Stimulated activated CD4-positive, alpha-beta T cell treated with anti-CD3 and anti-CD28 coated beads, Interleukin-12 subunit alpha, Interleukin-12 subunit beta, amount 100 ng/mL, for 4 hours (primary cell): ENCODE results near the gene MPHOSPH9.

ENCODE experiments used
- DNase-seq: peaks from one replicate; pipeline ENCODE4 v3.0.0-alpha.2; 2020

The MPHOSPH9 gene

DNA sequence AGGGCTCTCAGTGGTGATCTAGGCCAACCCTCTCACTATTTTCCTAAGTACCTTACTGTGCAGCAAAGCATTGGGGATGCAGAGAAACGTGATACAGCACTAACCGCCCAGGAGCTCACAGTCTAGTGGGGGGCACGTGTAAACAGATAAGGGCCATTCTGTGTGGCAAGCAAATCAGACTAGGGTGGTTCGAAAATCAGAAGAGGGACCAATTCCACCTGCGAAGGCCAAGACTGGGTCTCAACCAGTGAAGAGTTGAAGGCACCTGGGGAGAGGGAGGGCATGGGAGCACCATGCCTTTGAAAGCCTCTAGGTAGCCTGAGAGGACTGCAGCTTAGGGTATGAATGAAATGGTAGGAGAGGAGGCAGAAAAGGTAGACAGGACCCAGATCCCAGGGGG, 84.3 kb downstream of the MPHOSPH9 start:
- no peak for DNase-seq

DNA sequence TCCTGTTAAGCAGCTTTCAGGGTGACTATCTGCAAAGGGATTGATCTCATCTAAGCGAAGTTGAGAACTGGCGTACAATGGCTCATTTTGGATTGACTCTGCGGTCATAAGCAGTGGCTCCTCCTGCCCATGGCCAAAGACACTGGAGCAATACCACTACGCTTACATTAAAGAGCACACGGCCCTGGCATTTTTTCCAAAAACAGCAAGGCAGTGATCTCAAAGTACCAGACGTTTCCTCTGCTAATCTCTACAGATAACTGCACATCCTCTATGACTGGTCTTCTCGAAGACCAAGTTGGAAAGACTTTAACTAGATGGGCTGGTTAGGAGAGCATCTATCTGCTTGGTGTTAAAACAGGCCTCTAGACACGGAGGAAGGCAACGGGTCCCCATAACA, 84.7 kb downstream of the MPHOSPH9 start:
- DNase-seq = no peak

DNA sequence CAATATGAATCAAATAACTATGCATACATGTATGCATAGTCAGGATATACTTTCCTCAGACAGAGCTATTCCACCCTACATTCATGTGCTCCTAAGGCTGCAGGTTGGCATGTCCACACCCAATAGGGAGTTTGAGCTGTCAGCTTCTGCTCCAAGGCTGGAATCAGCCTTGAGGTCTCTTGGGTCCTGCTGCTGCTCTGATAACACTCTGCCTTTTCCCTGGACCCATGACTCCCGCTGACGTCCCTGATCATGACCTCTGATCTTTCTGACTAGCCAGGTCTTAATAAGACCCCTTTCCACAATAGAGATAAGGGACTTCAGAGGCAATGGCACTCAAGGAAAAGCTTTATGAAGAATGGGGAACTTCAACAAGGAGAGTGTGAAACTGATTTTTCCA, 87.7 kb downstream of the MPHOSPH9 start:
- no peak for DNase-seq

DNA sequence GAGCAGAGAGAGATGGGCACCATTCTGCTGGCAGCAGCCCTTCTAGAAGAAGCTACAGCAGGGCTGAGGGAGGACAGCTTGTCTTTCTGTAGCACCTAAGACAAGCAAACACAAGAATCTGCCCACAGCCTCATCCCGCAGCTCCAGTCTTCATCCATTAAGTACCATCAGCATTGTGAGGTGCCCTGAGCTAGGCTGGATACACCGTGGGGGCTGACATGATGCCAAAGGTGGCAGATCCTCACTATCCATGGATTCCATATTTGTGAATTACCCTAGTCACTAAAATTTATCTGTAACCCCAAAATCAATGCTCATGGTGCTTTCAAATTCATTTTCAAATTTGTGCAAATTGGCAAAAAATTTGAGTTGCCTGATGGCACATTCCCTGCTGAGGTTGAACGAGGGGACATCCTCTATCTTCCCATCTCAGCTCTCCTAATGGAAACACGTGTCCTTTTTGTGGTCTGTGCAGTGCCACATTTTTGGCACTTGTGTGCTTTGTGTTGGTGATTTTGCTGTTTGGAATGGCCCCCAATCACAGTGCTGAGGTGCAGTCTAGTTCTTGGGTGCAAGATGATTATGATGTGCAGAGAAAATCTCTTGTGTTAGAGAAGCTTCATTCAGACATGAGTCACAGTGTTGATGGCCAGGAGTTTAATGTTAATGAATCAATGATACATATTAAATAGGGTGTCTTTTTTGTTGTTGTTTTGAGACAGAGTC, 89.0 kb downstream of the MPHOSPH9 start:
- DNase-seq = no peak

DNA sequence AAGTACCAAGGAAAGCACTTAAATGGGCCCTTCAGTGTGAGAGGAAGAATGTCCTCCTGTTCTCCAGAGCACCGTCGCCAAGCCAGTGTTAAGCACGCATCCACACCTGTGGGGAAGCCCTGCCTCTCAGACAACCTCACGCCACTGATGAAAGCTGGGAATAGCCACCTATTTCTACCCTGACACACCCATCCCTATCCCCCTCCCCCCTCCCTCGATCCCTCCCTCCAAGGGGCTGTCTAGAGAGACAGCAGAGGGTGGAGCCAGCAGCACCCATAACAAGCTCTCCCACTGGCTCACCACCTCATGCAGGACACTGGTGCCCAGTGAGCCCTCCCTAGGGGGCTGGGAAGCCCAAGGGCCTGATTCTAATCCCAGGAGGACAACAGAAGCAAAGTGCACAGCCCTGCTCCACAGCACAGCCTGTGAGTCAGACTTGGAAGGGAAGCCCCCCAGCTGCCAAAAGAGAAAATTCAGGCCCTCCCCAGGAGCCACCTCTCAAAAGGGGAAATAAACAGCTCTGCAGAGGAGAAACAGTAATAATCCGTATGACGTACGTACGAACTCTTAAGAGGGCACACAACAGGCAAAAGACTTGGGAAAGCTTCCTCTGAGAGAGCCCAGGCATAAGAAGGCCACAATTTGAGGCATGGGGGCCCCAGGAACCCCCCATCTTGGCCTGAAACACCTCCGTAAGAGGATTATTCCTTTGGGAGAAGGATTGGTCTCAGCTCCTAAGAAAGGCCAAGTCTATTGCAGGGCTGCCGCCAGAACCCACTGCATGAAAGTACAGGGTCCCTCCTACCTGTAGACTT, 89.8 kb downstream of the MPHOSPH9 start:
- no peak for DNase-seq

DNA sequence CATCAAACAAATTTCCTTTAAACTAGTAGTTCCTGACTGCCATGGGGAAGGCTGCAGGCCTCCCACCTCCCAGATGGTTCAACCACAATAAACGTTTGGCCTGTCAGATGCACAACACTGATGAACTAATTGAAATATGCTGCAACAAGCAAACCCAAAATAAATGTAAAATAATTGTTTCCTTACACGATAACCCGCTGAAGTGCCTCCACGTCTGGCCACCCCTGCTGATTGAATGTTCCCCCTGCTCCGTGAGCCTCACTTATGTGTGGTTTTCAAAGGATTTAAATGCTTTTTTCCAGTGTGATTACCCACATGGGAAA, 90.5 kb downstream of the MPHOSPH9 start:
- DNase-seq = no peak

DNA sequence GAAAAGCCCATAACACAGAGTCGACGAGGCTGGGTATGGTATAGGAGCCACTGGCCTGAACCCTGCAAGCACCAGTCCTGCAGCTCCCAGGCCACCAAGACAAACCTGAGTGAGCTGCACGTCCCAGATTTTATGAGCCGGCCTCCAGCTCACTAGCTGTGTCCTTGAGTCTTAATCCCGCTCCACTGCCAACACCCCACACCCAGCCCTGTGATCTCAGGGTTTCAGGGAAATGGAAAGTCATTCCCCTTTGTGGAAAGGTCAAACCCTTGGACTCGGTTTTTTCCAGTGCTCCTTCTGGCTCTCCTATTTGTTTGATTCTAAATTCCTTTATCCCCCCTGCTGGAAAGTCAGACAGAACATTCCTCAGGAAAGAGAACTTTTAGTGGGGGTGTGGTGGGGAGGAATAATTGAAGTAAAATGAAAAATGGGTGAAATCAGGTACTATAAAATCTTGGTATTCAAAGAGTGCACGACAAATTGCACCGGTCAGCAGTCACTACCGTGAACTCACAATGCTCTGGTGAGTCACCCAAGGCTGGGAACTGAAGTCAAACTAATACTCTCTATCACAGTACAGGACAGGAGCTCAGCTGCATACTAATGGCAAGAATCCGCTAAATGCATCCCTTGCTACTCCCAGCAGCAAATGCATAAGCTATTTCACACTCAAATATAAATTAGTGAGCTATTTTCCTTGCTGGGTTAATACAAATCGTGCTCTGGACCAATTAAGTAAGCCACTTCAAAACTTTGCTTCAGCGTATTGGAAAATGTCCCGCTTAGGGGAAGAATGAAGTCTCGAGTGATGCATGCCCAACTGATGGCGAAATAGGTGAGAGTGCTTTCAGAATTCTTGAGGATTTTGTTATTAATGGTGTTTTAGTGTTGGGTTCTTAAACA, 91.1 kb downstream of the MPHOSPH9 start:
- no peak for DNase-seq

DNA sequence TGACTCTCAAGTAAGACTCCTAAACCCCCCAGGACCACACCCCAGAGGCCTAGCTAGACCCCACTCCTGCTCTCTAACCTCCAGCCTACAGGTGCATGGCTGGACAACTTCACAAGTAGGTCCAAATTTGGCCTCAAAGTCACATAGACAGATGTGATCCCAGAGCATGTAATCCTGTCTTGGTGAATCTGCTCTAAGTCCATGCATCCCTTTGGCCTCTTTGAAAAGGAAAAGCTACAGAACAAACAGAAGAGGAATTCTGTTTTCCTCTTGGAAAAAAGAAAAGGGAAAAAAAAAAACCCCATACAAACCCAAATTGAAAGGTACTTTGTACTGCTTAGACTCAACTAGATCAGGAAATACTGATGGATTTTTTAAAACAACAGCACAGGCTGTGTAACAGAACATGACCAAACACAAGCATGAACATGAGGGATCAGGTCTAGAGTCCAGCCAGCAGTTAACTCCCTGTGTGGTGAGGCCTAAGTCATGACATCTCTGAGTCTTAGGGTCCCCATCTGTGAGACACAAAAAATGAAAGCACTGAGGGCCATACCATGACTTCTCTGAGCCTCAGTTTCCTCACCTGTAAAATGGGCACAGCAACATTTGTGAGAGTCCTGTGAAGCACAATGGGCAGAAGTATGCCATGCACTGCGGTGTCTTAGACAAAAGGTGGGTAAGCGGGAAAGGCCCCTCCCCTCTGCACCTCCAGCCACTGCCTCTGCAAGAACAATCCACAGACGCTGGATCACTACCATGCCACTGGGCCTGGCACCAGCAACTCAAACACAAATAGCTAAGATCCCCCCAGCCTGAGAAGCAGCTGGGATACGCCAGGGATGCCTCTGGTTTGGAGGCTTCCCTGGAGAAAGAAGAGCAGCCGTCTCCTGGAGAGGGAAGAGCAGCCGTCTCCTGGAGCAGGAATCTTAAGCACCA, 92.0 kb downstream of the MPHOSPH9 start:
- DNase-seq = no peak

DNA sequence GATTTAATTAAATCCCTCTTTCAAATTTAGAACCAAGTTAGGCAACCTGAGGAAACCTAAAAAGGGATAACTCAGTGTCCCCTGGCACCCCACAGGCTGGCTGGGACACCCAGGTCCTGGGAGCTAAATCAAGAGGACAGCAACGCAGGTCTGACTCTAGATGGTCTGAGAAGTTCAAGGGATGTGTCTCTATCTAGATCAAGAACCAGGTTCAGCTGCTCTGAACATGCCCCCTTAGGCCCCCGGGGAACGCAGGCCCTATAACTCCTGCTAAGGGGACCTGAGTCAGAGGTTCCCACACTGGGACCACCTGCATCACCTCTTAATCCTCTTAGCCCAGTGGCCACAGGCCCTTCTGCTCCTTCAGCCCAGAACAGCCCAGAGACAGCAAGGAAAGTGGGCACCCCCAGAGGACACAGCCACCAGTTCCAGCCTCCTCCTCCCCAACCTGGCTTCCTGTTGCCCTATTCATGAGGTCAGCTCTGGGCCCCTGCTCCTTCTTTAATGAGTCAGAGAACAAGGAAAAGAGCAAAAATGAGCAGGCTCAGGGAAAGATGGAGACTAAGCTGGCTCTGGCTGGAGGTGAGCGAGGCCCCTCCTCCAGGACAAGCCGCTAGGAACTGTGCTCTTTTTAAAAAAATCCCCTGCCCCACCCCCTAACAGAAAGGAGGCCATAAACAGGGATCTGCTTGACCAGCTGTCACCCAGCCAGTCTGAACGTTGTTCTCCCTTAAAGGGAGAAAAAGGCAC, 92.8 kb downstream of the MPHOSPH9 start:
- no peak for DNase-seq

DNA sequence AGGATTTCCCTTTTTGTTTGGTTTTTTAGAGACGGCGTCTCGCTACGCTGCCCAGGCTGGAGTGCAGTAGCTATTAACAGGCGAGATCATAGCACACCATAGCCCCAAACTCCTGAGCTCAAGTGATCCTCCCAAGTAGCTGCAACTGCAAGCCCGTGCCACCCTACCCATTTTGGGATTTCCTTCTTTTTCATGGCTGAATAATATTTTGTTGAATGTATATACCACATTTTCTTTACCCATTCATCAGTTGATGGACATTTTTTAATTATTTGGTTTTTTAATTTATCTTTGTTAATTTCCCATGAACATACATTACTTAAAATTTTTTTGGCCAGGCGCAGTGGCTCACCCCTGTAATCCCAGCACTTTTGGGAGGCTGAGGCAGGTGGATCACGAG, 97.3 kb downstream of the MPHOSPH9 start:
- no peak for DNase-seq

DNA sequence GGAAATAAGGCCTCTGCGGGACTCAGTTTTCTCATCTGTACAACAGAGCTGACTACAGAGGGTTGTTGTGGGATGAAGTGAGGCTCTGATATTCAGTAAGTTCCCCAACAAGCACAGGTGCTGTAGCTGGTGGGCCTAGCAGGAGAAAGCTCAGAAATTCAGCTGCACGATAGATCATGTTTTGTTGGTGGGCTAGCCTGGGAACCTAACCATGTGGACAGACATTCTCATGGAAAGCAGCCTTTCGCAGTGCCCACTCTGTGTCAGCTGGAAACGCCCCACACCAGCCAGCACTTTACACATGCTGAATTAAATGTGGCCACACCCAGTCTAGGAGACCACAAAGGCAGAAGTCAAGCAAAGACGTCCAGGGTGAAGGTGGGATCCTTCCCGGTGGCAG, 98.1 kb downstream of the MPHOSPH9 start:
- no peak for DNase-seq

DNA sequence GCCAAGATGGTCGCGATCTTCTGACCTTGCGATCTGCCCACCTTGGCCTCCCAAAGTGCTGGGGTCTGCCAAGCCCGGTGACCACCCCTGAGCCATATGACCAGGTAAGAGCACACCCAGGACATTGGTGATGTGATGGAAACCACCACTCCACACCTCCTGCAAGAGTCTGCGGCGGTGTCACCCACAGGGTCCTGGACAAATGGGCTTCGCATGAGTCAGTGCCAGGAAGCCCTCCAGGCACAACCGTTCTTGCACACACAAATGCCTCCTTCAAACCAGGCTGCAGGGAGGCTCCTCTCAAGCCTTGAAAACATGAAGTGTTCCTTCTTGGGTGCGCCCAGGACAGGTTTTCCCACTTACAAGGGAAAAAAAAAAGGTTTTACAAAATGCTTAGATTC, 98.7 kb downstream of the MPHOSPH9 start:
- no peak for DNase-seq

DNA sequence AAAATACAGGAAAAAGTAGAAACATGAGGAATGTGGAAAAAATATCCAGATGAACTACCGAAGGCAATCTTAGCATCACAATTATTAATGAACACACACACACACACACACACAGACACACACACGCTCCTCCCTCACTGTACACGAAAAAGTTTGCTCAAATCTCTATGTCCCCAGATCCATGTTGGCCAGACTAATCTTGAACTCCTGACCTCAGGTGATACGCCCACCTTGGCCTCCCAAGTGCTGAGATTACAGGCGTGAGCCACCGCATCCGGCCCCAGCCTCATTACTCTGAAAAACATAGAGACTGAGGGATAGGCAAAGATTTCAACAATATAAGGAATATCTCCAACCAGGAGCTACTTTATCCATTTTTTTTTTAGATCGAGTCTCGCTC, 99.2 kb downstream of the MPHOSPH9 start:
- no peak for DNase-seq

DNA sequence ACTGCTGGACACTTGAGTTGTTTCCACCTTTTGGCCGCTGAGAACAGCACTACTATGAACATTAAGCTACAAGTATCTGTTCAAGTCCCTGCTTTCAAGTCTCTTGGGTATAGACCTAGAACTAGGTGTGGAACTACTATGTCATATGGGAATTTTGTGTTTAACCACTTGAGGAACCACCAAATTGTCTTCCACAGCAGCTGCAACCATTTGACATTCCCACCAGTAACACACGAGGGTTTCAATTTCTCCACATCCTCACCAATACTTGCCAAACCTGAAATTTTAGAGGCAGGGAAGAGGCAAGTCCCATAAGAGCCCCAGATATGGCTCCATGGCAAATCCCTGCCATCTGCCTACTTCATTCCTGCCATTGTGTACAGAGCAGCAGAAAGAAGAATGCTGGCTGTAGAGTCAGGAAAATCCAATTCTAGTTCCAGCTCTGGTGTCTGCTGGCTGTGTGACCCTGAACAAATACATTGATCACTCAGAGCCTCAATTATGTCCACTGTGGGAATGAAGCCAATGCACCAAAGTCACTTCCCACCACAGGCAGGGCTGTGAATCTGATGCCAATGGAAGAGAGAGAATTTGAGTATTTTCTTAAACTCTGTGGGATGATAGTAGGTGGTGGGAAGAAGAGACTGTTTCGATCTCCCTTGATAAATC, 99.9 kb downstream of the MPHOSPH9 start:
- no peak for DNase-seq

DNA sequence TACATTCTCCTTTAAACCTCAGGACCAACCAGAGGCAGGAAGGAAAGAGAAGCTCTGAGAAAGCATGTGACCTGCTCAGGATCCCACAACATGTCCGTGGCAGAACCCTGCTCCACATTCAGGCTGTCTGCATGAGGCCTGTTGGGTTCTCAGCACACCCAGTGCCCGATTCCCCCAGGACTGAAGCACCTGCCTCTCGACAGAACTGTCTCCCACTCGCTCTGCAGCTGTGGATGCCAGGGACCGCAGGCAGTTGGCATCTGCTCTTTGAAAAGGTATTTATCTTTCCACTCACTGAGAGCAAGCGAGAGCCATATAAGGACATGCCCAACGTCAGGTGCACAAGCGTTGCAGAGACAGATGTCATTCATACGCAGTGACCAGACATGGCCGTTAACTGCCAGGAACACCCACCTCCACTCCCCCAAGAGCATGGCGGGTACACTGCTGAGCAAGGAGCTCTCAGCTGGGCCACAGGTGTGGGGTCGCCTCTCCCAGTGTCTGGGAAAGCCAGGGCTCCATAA, 101.0 kb downstream of the MPHOSPH9 start:
- no peak for DNase-seq

DNA sequence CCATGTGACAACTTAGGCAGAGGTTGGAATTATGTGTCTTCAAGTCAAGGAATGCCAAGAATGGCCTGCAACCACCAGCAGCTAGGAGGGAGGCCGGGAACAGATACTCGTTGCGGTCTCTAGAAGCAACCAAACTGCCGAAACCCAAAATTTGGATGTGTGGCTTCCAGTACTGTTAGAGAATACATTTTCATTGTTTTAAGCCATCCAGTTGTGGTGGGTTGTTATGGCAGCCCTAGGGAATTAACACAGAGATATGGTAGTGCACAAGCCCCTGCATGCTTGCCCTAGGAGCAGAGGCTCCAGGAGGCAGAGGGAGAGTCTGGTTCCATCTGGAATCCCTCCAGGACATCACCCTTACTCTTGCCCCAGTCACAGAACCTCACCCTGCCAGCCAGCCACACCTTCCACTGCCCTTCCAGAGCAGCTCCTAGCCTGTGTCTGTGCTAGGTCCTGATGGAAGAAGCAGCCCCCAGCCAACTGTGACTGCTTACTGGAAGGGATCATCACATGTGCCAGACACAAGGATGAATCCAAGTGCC, 101.6 kb downstream of the MPHOSPH9 start:
- no peak for DNase-seq

DNA sequence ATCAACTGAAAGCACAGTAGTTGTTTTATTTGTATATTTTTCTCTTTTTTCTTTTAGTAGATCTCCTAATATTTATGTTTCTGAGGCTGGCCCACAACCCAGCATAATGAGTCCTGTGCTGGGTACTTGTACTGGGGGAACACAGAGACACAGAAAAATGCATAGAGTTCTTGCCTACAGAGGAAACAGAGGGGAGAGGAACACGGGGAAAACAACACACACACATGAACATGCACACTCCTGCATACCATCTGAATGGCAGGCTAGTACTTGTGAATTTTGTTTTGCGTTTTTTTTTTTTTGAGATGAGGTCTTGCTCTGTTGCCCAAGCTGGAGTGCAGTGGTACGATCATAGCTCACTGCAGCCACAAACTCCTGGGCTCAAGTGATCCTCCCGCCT, 103.3 kb downstream of the MPHOSPH9 start:
- no peak for DNase-seq

DNA sequence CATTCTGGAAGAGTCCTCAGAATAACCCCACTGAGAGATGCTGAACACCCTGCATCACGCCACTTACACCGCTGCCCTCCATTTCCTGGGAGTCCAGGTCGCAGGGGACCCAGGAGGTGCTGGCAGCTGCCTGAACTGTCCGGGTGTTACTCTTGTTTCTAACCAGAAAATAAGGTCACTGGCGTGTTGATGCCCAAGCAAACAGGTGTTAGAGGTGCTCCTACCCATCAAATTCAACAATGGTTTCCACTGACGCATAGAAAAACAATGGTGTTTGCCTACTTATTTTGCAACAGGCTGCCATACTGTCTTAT, 105.8 kb downstream of the MPHOSPH9 start:
- no peak for DNase-seq

DNA sequence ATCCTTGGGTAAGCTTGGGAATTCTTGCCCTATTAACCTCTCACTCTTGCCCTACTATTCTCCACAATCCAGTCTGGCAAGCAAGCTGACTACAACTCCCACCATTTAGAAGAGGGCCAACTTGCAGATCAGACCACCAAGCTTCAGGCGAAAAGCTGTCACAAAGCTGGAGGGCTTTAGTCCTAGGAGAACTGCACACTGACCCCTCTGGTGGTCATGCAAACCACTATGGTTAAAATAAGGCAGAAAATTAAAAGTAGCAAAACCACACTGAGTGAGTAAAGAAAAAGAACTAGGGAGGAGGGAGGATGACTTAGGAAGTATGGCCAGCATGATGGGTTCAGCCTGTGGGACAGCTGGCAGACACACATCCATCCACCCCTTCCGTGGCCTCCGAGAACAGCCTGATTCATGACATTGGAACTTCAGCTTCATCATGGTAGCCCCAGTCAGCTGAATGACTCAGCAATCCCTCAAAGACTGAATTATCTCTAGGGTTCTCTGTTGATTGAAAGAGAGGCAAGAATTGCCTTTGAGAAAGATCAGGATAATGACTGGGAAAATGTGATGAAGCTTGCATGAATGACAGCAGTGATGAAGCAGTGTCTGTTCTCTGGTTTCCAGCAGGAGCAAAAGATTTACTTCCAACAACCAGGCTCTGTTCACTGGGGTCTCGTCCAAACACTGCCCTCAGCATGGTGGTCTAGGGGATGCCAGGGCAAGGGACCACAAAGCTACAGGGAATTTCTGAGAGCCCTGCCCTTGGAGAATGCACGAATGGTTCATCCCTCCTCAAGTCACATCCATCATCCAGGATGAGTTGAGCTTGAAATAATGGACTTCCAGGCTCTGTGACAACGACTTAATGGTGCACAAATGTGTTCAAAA, 106.4 kb downstream of the MPHOSPH9 start:
- DNase-seq = no peak

DNA sequence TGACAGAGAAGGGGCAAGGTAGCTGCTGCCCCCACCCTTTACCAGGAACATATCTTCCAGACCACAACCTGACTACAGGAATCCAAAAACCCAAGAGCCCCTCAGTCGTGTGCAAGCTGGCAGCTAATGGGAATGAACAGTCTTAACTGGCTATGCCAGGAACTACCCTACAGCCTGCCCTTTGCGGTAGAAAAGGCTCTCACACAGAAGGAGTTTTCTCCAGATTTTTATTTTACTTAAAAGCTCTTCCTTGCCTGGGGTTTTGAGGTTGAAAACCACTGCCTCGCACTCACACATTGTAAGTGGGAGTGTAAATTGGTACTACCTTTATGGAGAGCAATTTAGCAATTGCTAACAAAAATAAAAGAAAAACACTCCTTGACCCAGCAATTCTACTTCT, 110.3 kb downstream of the MPHOSPH9 start:
- DNase-seq = no peak
